Activated T-helper 1 cell treated with anti-CD3 and anti-CD28 coated beads, Interleukin-12 subunit alpha, Interleukin-12 subunit beta, Interleukin-2, Interleukin-4 antibody, amounts not matched to agents 30 ng/mL and 10 ng/mL and 1 ng/mL, durations not matched to agents 14 hours and 24 hours and 36 hours (primary cell): ENCODE measurements around the gene RGP1. TPM values are rescaled to one million over a fixed set of nuclear protein-coding genes. Genes with fewer than 3 reads are reported as not detected.
A peak's percentile ranks its signal among the peaks of the same experiment; 100 is the strongest.

ENCODE experiments used
- DNase-seq: peaks from one replicate; pipeline ENCODE4 v3.0.0; 2021; ENCODE audit warnings: low spot score
- H3K27ac Mint-ChIP-seq: one replicate; pipeline ENCODE4 v1.8.0; 2021; ENCODE audit warnings: mild to moderate bottlenecking, mixed read lengths
- H3K27me3 Mint-ChIP-seq: one replicate; pipeline ENCODE4 v1.8.0; 2022; ENCODE audit warnings: mild to moderate bottlenecking, moderate library complexity, mixed read lengths; ENCODE audit not compliant: insufficient read depth
- H3K36me3 Mint-ChIP-seq: one replicate; pipeline ENCODE4 v1.8.0; 2021; ENCODE audit warnings: low read depth, mixed read lengths
- H3K4me1 Mint-ChIP-seq: one replicate; pipeline ENCODE4 v1.8.0; 2021; ENCODE audit warnings: low read depth, mixed read lengths
- H3K4me3 Mint-ChIP-seq: one replicate; pipeline ENCODE4 v1.8.0; 2021; ENCODE audit warnings: mild to moderate bottlenecking, moderate library complexity, mixed read lengths
- H3K9me3 Mint-ChIP-seq: one replicate; pipeline ENCODE4 v1.8.0; 2021; ENCODE audit warnings: mixed read lengths
- intact Hi-C: fragments of 100-400 bp; cut with micrococcal nuclease; formaldehyde crosslinking; loops from one replicate; pipeline ENCODE4 v1.15.1; 2024
- total RNA-seq: library from RNA; stranded (reverse); gene quantifications from 2 replicates; pipeline ENCODE4 v1.2.3, GENCODE V29; 2022

The RGP1 gene
- total RNA-seq, 1 donor from 2014 or later = 18.9 TPM

- H3K36me3 Mint-ChIP-seq = peaks cover 27% of the 10 kb centered on the region
- peaks cover 51% of the 10 kb centered on the region for H3K4me1 Mint-ChIP-seq
Measured at GRCh38 chr9:35756275-35757225, 7.5 kb downstream of the RGP1 start.

DNA sequence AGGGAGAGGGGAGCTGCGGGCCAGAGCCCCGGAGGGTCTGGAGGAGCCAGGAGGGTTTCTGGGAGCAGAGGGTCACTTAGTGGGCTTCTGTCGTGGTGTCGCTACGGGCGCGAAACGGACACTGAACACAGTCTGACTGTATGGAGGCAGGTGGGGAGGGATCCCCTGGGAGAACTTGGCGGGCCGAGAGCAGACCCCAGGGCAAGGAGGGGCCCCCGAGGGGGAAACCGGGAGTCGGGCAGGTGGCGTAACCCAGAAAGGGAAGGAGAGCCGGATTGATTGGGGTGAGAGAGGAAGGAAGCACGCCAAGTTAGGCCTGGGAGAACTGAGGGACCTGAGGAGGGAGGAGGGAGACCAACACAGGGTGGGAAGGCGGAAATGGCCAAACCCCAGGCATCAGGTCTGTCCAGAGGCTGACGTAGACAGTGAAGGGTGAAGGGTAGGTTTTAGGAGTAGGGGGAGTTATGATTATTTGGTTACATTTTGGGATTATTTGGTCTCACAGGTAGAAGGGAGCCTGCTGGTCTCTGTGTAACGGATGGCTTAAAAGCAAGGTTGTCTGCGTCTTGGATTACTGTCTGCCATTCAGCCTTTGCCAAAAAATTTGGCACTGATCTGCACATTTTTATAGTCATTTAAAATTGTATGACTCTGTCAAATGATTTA lies 8.3 kb downstream of the RGP1 start:
- H3K4me3 Mint-ChIP-seq = peak overlapping the region; percentile 100
- no peak for DNase-seq
- H3K9me3 Mint-ChIP-seq = no peaks in the 10 kb centered on the region
- peaks cover 58% of the 10 kb centered on the region for H3K4me1 Mint-ChIP-seq
- intact Hi-C loops = loop anchor here (1.0 to 5.0 kb wide), 2 partner anchors 8 to 435 kb away; partner anchors contain the start of genes CLTA, GBA2 and RGP1
- peaks cover 23% of the 10 kb centered on the region for H3K36me3 Mint-ChIP-seq
- H3K27me3 Mint-ChIP-seq = no peaks in the 10 kb centered on the region
- H3K27ac Mint-ChIP-seq = peak overlapping the region; percentile 90

More at GRCh38 chr9:35756275-35757225, 7.5 kb downstream of the RGP1 start:
- peak; percentile 71 for DNase-seq
- Mint-ChIP-seq H3K27ac (peak overlapping the region; percentile 98), H3K9me3 (no peaks in the 10 kb centered on the region), H3K4me3 (peak overlapping the region; percentile 100), H3K27me3 (no peaks in the 10 kb centered on the region)
- intact Hi-C loops = loop anchor here (1.0 to 5.0 kb wide), 4 partner anchors 7 to 436 kb away; partner anchors contain the start of genes CLTA, GBA2, RGP1 and TMEM8B

DNA sequence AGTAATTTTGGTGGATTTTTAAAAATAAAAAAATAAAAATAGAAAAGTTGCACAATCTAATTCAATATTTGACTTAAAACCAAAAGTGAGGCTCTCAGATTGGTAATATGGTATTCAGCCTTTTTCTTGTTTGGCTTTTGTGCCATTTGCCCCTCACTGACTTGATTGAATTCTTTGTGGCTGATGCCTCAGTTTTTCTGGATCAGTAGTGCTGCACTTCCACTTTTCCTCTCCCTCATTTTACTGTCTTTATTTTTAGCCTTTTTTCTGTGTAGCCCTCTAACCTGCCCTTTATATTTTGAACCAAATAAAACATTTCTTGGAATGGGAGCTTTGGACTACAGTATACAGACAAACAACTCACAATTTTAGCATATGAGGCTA lies 8.8 kb downstream of the RGP1 start:
- DNase-seq = no peak
- intact Hi-C loops = loop anchor here (1.0 to 5.0 kb wide), 2 partner anchors 9 to 434 kb away; partner anchors contain the start of genes CLTA, GBA2 and RGP1
- Mint-ChIP-seq H3K9me3 (no peaks in the 10 kb centered on the region), H3K4me1 (peaks cover 60% of the 10 kb centered on the region), H3K4me3 (peak overlapping the region; percentile 80), H3K36me3 (peaks cover 17% of the 10 kb centered on the region), H3K27me3 (no peaks in the 10 kb centered on the region), H3K27ac (no peak overlapping the region)

GRCh38 chr9:35758475-35759050 lies 9.5 kb downstream of the RGP1 start:
- Mint-ChIP-seq H3K36me3 (peaks cover 14% of the 10 kb centered on the region), H3K4me3 (peak overlapping the region; percentile 80), H3K27me3 (no peaks in the 10 kb centered on the region), H3K4me1 (peaks cover 60% of the 10 kb centered on the region), H3K27ac (peak overlapping the region; percentile 24), H3K9me3 (no peaks in the 10 kb centered on the region)
- intact Hi-C loops = loop anchor here (5.0 kb wide), 1 partner anchor 434 kb away; the partner anchor contains the start of gene CLTA
- no peak for DNase-seq

DNA sequence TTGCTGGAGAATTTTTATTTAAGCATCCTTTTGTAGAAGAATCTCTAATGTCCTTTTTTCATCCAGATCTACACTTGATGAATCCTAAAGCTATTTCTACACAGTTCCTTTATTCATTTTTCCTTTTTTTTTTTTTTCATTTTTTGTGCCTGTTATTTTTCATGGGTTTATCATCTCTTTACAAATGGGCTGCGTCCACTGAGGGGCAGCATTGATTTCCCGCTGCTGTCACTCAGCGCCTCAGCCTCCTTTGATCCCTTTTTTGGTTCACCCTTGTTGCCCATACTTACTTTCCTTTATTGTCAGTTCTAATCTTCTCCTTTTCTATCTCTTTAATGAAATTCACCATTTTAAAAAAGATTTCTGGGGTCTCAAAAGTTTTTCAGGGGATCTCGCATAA lies 10.7 kb downstream of the RGP1 start:
- no peak overlapping the region for H3K4me3 Mint-ChIP-seq
- no peaks in the 10 kb centered on the region for H3K9me3 Mint-ChIP-seq
- peaks cover 60% of the 10 kb centered on the region for H3K4me1 Mint-ChIP-seq
- H3K36me3 Mint-ChIP-seq = peaks cover 11% of the 10 kb centered on the region
- no peak for DNase-seq
- intact Hi-C loops = loop anchor here (5.0 kb wide), 1 partner anchor 433 kb away; the partner anchor contains the start of gene CLTA
- H3K27me3 Mint-ChIP-seq = no peaks in the 10 kb centered on the region
- H3K27ac Mint-ChIP-seq = no peak overlapping the region

GRCh38 chr9:35760651-35761050 lies 11.6 kb downstream of the RGP1 start:
- Mint-ChIP-seq H3K27me3 (no peaks in the 10 kb centered on the region), H3K4me1 (peaks cover 55% of the 10 kb centered on the region), H3K4me3 (no peak overlapping the region), H3K9me3 (no peaks in the 10 kb centered on the region), H3K36me3 (peaks cover 11% of the 10 kb centered on the region), H3K27ac (no peak overlapping the region)
- no peak for DNase-seq
- intact Hi-C loops = no loop called here

DNA sequence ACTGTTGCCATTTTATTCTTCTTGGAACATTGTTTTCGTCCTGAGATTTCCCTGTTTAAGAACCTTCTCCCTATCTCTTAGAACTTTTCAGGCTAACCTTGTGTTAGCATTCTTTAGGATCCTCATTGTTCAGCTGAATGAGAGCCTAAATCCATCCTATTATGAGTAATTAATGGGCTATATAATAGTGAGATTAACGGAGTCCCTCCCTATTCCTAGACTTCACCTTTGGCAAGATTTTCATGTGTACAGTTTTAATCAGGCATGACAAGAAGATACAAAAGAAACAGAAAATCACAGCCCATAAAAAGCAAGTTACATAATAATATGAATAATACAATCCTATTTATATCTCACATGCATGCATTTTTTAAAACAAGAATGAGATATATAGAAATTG lies 14.1 kb downstream of the RGP1 start:
- Mint-ChIP-seq H3K4me1 (peaks cover 34% of the 10 kb centered on the region), H3K4me3 (no peak overlapping the region), H3K9me3 (no peaks in the 10 kb centered on the region), H3K36me3 (peaks cover 8% of the 10 kb centered on the region), H3K27ac (no peak overlapping the region), H3K27me3 (no peaks in the 10 kb centered on the region)
- intact Hi-C loops = no loop called here
- no peak for DNase-seq

DNA sequence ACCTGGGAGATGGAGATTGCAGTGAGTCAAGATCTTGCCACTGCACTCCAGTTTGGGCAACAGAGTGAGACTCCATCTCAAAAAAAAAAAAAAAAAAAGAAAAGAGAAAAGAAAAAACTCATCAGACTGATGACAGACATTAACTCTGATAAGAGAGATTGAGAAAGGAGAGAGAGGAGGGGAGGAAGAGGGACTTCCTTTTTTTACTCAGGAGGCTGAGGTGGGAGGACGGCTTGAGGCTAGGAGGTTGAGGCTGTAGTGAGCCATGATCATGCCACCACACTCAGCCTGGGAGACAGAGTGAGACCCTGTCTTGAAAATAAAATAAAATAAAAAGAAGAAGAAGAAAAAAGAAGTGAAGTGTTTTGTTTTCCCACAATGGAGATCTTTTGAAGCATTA lies 14.7 kb downstream of the RGP1 start:
- no peak overlapping the region for H3K4me3 Mint-ChIP-seq
- H3K9me3 Mint-ChIP-seq = no peaks in the 10 kb centered on the region
- intact Hi-C loops = no loop called here
- no peak overlapping the region for H3K27ac Mint-ChIP-seq
- H3K36me3 Mint-ChIP-seq = peaks cover 5% of the 10 kb centered on the region
- no peaks in the 10 kb centered on the region for H3K27me3 Mint-ChIP-seq
- no peak for DNase-seq
- H3K4me1 Mint-ChIP-seq = peaks cover 28% of the 10 kb centered on the region

DNA sequence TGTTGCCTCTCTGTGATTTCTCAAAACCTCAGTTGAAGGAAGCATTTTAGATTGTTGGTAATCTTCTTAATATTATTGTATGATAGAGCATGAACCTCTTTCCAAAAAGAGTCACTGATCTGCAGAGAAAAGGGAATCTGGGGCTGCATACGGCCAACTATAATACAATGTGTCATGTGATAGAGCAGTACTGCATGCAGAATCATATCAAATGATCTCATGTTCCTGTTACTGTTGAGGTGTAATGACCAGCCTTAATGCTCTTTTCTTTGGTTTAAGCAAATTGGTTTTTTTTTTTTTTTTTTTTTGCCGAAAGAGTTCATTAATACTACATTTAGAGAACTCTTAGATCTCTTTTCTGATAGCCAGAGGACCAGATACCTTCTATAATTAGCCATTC lies 17.9 kb downstream of the RGP1 start:
- peaks cover 5% of the 10 kb centered on the region for H3K4me1 Mint-ChIP-seq
- H3K27me3 Mint-ChIP-seq = no peaks in the 10 kb centered on the region
- H3K9me3 Mint-ChIP-seq = no peaks in the 10 kb centered on the region
- no peak overlapping the region for H3K4me3 Mint-ChIP-seq
- no peak overlapping the region for H3K27ac Mint-ChIP-seq
- intact Hi-C loops = no loop called here
- DNase-seq = no peak
- H3K36me3 Mint-ChIP-seq = no peaks in the 10 kb centered on the region

- Mint-ChIP-seq H3K4me3 (no peak overlapping the region), H3K27me3 (no peaks in the 10 kb centered on the region), H3K27ac (no peak overlapping the region), H3K4me1 (peaks cover under 1% of the 10 kb centered on the region), H3K9me3 (no peaks in the 10 kb centered on the region), H3K36me3 (no peaks in the 10 kb centered on the region)
- no peak for DNase-seq
- intact Hi-C loops = no loop called here
Measured at GRCh38 chr9:35767458-35767857, 18.4 kb downstream of the RGP1 start.

DNA sequence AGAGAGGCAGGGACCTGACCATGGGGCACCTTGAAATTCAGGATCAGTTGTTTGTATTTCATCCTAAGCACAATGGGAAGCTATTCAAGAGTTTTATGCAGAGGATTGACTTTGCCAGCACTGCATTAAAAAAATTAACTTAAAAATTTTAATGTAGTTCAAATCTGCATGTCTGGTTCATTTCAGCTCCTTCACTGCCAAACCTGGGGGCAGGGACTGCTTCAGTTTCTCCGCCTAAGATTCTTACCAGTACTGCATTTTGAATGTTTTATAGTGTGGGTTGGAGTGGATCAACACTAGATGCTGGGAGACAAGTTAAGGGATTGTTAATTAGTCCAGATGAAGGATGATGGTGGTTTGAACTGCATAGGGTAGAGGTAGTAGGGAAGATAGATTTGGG lies 20.7 kb downstream of the RGP1 start:
- Mint-ChIP-seq H3K4me1 (no peaks in the 10 kb centered on the region), H3K27ac (no peak overlapping the region), H3K4me3 (no peak overlapping the region), H3K27me3 (no peaks in the 10 kb centered on the region), H3K9me3 (no peaks in the 10 kb centered on the region), H3K36me3 (no peaks in the 10 kb centered on the region)
- no peak for DNase-seq
- intact Hi-C loops = no loop called here

GRCh38 chr9:35771075-35771433 lies 22.0 kb downstream of the RGP1 start:
- no peak overlapping the region for H3K27ac Mint-ChIP-seq
- intact Hi-C loops = no loop called here
- DNase-seq = no peak
- H3K27me3 Mint-ChIP-seq = no peaks in the 10 kb centered on the region
- H3K36me3 Mint-ChIP-seq = no peaks in the 10 kb centered on the region
- peaks cover 11% of the 10 kb centered on the region for H3K4me1 Mint-ChIP-seq
- H3K9me3 Mint-ChIP-seq = no peaks in the 10 kb centered on the region
- no peak overlapping the region for H3K4me3 Mint-ChIP-seq

- peaks cover 13% of the 10 kb centered on the region for H3K4me1 Mint-ChIP-seq
- no peak overlapping the region for H3K4me3 Mint-ChIP-seq
- no peak for DNase-seq
- H3K27me3 Mint-ChIP-seq = no peaks in the 10 kb centered on the region
- intact Hi-C loops = no loop called here
- H3K36me3 Mint-ChIP-seq = no peaks in the 10 kb centered on the region
- H3K27ac Mint-ChIP-seq = no peak overlapping the region
- H3K9me3 Mint-ChIP-seq = no peaks in the 10 kb centered on the region
Measured at GRCh38 chr9:35771534-35771933, 22.4 kb downstream of the RGP1 start.
